ENCODE data around the gene IGSF9.
"Not testable (repeated sequence)": the region's sequence is repeated elsewhere in the genome, so short reads cannot be mapped to it uniquely, and the experiment has no call there.

The IGSF9 gene

GRCh38 chr1:159921251-159921650 lies 24.2 kb downstream of the IGSF9 start:
- peak; percentile 42 for DNase-seq (ENCODE audit: low read depth)

- no peak for DNase-seq (ENCODE audit: low read depth)
Observed at GRCh38 chr1:159920651-159921050, 24.8 kb downstream of the IGSF9 start.

GRCh38 chr1:159920202-159920601 lies 25.2 kb downstream of the IGSF9 start:
- no peak for DNase-seq (ENCODE audit: low read depth)

GRCh38 chr1:159919236-159919865 lies 26.1 kb downstream of the IGSF9 start:
- no peak for DNase-seq (ENCODE audit: low read depth)

- peak; percentile 15 for DNase-seq (ENCODE audit: low read depth)
Observed at GRCh38 chr1:159918352-159919200, 26.8 kb downstream of the IGSF9 start.

GRCh38 chr1:159917533-159918351 lies 27.7 kb downstream of the IGSF9 start:
- no peak for DNase-seq (ENCODE audit: low read depth)

- peak; percentile 92 for DNase-seq (ENCODE audit: low read depth)
Observed at GRCh38 chr1:159916242-159917051, 29.0 kb downstream of the IGSF9 start.

- no peak for DNase-seq (ENCODE audit: low read depth)
Observed at GRCh38 chr1:159915571-159916241, 29.7 kb downstream of the IGSF9 start.

- no peak for DNase-seq (ENCODE audit: low read depth)
Observed at GRCh38 chr1:159914252-159915018, 31.0 kb downstream of the IGSF9 start.

GRCh38 chr1:159913451-159914192 lies 31.8 kb downstream of the IGSF9 start:
- peak; percentile 15 for DNase-seq (ENCODE audit: low read depth)

GRCh38 chr1:159911326-159912070 lies 33.9 kb downstream of the IGSF9 start:
- peak; percentile 28 for DNase-seq (ENCODE audit: low read depth)

GRCh38 chr1:159908031-159908940 lies 37.1 kb downstream of the IGSF9 start:
- no peak for DNase-seq (ENCODE audit: low read depth)

- no peak for DNase-seq (ENCODE audit: low read depth)
Observed at GRCh38 chr1:159906960-159907359, 38.5 kb downstream of the IGSF9 start.

GRCh38 chr1:159904036-159904435 lies 41.4 kb downstream of the IGSF9 start:
- DNase-seq (ENCODE audit: low read depth), result not testable (repeated sequence)

GRCh38 chr1:159902541-159902940 lies 42.9 kb downstream of the IGSF9 start:
- no peak for DNase-seq (ENCODE audit: low read depth)

GRCh38 chr1:159900755-159901360 lies 44.6 kb downstream of the IGSF9 start:
- DNase-seq (ENCODE audit: low read depth), result no peak

GRCh38 chr1:159900086-159900680 lies 45.2 kb downstream of the IGSF9 start, which contains the start of gene CFAP45:
Gene CFAP45 (minus strand): TSS chr1:159900165. CDS start chr1:159900098, 67 bp downstream.
- DNase-seq (ENCODE audit: low read depth), result peak; percentile 64
